ENCODE measurements around the gene TMTC2. TPM values are rescaled to one million over a fixed set of nuclear protein-coding genes. Genes with fewer than 3 reads are reported as not detected.
"Not testable (repeated sequence)": the region's sequence is repeated elsewhere in the genome, so short reads cannot be mapped to it uniquely, and the experiment has no call there.

TMTC2 gene
- total and polyA plus RNA-seq, 2 donors (not counting 1 experiment from before 2014, with no cell fraction given), result 2.4 to 3.2 TPM

- TF ChIP-seq EZH2 (IDR thresholded peaks at IDR 0.05; ENCODE audit: borderline replicate concordance, insufficient read depth, low read depth, low read length, poor library complexity, severe bottlenecking) (no peak), CTCF (IDR thresholded peaks at IDR 0.05) (no peak)
- H3K27me3 ChIP-seq (replicated peaks in 1 of 4; ENCODE audit: control extremely low read depth in 1 of 4, control insufficient read depth in 3 of 4, insufficient read depth in 4 of 4, low read length in 3 of 4), result no peaks in the 10 kb centered on the region
- peaks cover 0 to 6% (median 1%) of the 10 kb centered on the region in 3 donors for H3K9me3 ChIP-seq (ENCODE audit: control extremely low read depth in 1 of 3, control insufficient read depth in 2 of 3, insufficient read depth in 1 of 3, low read length in 2 of 3)
- no peak overlapping the region for H3K27ac ChIP-seq (ENCODE audit: low read length in 2 of 2)
- no peak overlapping the region for H3K9ac ChIP-seq (ENCODE audit: low read length)
- no peak overlapping the region for H2AFZ ChIP-seq (ENCODE audit: insufficient read depth, low read depth, low read length, poor library complexity, severe bottlenecking)
- ChIA-PET CTCF (no interaction called here), POLR2A (no interaction called here)
- no peaks in the 10 kb centered on the region for H3K9me3 Mint-ChIP-seq (ENCODE audit: insufficient read depth)
- no CpG with 5 or more reads among the region's 3 CpGs for WGBS (ENCODE audit: insufficient coverage)
- no peaks in the 10 kb centered on the region for H3K4me1 Mint-ChIP-seq
- no peak overlapping the region for H3K4me3 Mint-ChIP-seq
- H3K4me2 ChIP-seq (replicated peaks; ENCODE audit: low read depth, low read length, poor library complexity, severe bottlenecking), result no peak overlapping the region
- intact Hi-C loops (cut with micrococcal nuclease), result no loop called here
- H3K27me3 Mint-ChIP-seq, result no peaks in the 10 kb centered on the region
- no peaks in the 10 kb centered on the region for H3K4me1 ChIP-seq (ENCODE audit: control insufficient read depth in 2 of 2, insufficient read depth in 2 of 2, low read length in 2 of 2)
- no peaks in the 10 kb centered on the region for H3K79me2 ChIP-seq (ENCODE audit: control insufficient read depth, insufficient read depth, low read length)
- H3K36me3 ChIP-seq (replicated peaks in 1 of 2; ENCODE audit: control extremely low read depth in 1 of 2, control insufficient read depth in 1 of 2, extremely low read depth in 1 of 2, insufficient read depth in 2 of 2, low read length in 1 of 2), result no peaks in the 10 kb centered on the region
- no peak overlapping the region for H3K27ac Mint-ChIP-seq
- ATAC-seq (ENCODE audit: low read depth), result no peak
- H4K20me1 ChIP-seq (ENCODE audit: control insufficient read depth, insufficient read depth, low read length, poor library complexity, severe bottlenecking), result no peaks in the 10 kb centered on the region
- no peak for DNase-seq
- H3K4me3 ChIP-seq (ENCODE audit: control extremely low read depth in 1 of 5, extremely low read depth in 1 of 5, insufficient read depth in 1 of 5, low read depth in 2 of 5, low read length in 4 of 5), result no peak overlapping the region
Observed at GRCh38 chr12:82842480-82842879, 155.8 kb downstream of the TMTC2 start.

GRCh38 chr12:82845076-82845475 is 158.4 kb downstream of the TMTC2 start:
- H3K4me3 ChIP-seq (ENCODE audit: control extremely low read depth in 1 of 5, extremely low read depth in 1 of 5, insufficient read depth in 1 of 5, low read depth in 2 of 5, low read length in 4 of 5); H3K9me3 ChIP-seq (ENCODE audit: control extremely low read depth in 1 of 3, control insufficient read depth in 2 of 3, insufficient read depth in 1 of 3, low read length in 2 of 3); ATAC-seq (ENCODE audit: low read depth); H3K27me3 ChIP-seq (replicated peaks in 1 of 4; ENCODE audit: control extremely low read depth in 1 of 4, control insufficient read depth in 3 of 4, insufficient read depth in 4 of 4, low read length in 3 of 4); H3K4me1 ChIP-seq (ENCODE audit: control insufficient read depth in 2 of 2, insufficient read depth in 2 of 2, low read length in 2 of 2); H3K27ac ChIP-seq (ENCODE audit: low read length in 2 of 2); H3K36me3 ChIP-seq (replicated peaks in 1 of 2; ENCODE audit: control extremely low read depth in 1 of 2, control insufficient read depth in 1 of 2, extremely low read depth in 1 of 2, insufficient read depth in 2 of 2, low read length in 1 of 2); H3K4me3 Mint-ChIP-seq; POLR2A ChIA-PET; DNase-seq; intact Hi-C loops (cut with micrococcal nuclease); H3K27me3 Mint-ChIP-seq; H4K20me1 ChIP-seq (ENCODE audit: control insufficient read depth, insufficient read depth, low read length, poor library complexity, severe bottlenecking); H3K4me1 Mint-ChIP-seq; H2AFZ ChIP-seq (ENCODE audit: insufficient read depth, low read depth, low read length, poor library complexity, severe bottlenecking); H3K79me2 ChIP-seq (ENCODE audit: control insufficient read depth, insufficient read depth, low read length); H3K9me3 Mint-ChIP-seq (ENCODE audit: insufficient read depth); CTCF ChIA-PET; H3K4me2 ChIP-seq (replicated peaks; ENCODE audit: low read depth, low read length, poor library complexity, severe bottlenecking); H3K27ac Mint-ChIP-seq; H3K9ac ChIP-seq (ENCODE audit: low read length): not testable (repeated sequence)
- no CpG with 5 or more reads among the region's 7 CpGs for WGBS (ENCODE audit: insufficient coverage)

All from B cell (primary cell).